COLO668 (cell line): ENCODE results near the gene SMAD2.

Source experiments
- DNase-seq: peaks from one replicate; lab custom pipeline; 2025; ENCODE audit not compliant: unreplicated experiment; lab: John Stamatoyannopoulos, UW

Gene SMAD2

GRCh38 chr18:47898696-47899095 is 31.8 kb downstream of the SMAD2 start:
- no peak for DNase-seq

- no peak for DNase-seq
Measured at GRCh38 chr18:47898055-47898454, 32.4 kb downstream of the SMAD2 start.

DNA sequence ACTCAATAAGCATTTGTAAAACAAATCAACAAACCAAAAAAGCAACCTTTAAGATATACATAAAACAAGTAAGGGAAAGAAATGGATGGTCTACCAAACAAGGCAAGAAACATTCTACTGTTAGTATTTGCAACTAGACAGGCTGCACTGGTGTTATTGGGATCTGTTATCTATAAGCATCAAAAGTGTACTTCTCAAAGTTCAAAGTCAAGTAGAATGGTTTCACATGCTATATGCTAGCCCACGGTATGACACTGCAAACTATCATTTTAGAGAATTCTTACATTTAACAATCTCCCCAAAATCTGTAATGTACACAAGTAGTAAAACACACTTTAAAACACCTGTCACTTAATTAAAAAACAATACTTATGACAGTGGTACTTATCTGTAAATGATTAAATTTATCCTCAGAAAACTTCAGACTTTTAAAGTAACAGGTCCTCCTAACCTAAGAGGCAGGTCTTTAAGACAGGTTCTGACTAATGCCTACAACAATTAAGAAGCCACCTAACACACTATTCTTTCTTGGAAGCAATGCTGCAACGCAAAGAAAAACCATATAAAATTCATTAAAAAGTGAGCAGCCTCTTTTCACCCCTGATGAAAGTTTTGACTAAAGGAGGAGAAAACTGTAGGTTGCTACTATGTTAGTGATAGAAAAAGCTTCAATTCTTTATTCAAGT is 34.8 kb downstream of the SMAD2 start:
- DNase-seq, result no peak

- no peak for DNase-seq
Measured at GRCh38 chr18:47893939-47894699, 36.3 kb downstream of the SMAD2 start.

- DNase-seq, result no peak
Measured at GRCh38 chr18:47893047-47893446, 37.4 kb downstream of the SMAD2 start.

GRCh38 chr18:47888156-47888555 is 42.3 kb downstream of the SMAD2 start:
- DNase-seq, result no peak

GRCh38 chr18:47887227-47887626 is 43.2 kb downstream of the SMAD2 start:
- no peak for DNase-seq

DNA sequence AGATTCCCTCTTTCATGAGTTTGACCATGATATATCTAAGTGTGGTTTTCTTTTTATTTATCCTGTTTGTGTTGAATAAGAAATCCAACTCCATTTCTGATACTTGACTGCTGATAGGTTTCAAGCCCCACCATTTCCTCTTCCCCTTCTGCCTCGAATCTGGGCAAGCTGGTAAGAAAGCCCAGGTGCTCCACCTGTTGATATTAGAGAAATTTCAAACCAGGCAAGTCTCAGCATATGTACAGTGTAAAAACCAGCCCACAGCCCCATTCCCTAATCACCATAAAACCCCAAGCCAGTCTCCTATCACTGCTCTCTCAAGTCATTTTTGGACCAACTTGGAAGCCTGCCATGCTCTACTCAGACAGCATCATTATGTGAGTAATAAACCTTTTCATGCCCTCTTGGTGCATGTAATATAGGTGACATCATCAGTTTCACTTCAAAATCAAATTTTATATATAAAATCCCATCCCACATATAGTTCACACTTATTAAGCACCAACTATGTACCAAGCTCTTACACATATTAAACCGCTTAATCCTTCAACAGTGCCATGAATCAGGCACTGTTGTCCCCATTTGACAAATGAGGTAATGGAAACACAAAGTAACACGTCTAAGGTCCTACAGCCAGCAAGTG is 46.6 kb downstream of the SMAD2 start:
- no peak for DNase-seq

- no peak for DNase-seq
Measured at GRCh38 chr18:47882641-47883040, 47.8 kb downstream of the SMAD2 start.

- no peak for DNase-seq
Measured at GRCh38 chr18:47881752-47882455, 48.6 kb downstream of the SMAD2 start.

GRCh38 chr18:47881042-47881441 is 49.4 kb downstream of the SMAD2 start:
- no peak for DNase-seq

DNA sequence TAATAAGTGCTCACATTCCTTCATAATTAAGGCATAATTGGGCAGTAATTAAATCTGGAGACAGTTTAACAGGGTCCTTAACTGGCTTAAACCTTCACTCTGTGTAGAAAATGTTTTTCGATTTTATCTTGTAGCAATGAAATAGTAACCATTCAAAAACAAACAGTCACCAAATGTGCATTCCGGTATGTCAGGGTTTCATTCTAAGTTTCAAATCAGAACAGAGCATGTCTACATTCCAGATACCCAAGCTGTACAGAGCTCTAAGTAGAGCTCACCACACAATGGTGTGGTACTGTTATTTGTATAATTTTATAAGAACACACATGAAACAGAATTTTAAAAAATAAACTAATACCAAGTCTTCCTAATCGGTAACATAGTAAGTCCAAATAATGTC is 52.6 kb downstream of the SMAD2 start:
- no peak for DNase-seq

GRCh38 chr18:47876813-47877212 is 53.6 kb downstream of the SMAD2 start:
- DNase-seq, result no peak

- DNase-seq, result no peak
Measured at GRCh38 chr18:47873625-47874024, 56.8 kb downstream of the SMAD2 start.

- DNase-seq, result no peak
Measured at GRCh38 chr18:47872426-47872825, 58.0 kb downstream of the SMAD2 start.

DNA sequence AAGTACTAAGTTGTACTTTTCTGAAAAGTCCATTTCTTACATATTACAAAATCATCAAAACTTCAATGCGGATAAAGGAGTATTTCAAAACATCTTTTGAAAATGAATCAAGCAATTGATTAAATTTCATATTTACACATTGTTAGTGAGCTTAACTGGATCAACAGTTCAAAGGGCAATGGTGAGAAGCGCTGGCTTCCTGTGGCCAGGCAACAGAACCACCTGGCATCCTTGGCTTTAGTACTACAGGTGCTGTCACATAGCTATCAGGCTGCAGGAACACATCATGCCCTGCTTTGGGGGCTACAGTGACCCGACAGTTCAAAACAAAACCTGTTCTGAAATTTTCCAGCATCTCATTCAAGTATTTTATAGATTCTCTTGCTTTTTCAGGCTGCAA is 59.2 kb downstream of the SMAD2 start:
- DNase-seq, result no peak

DNA sequence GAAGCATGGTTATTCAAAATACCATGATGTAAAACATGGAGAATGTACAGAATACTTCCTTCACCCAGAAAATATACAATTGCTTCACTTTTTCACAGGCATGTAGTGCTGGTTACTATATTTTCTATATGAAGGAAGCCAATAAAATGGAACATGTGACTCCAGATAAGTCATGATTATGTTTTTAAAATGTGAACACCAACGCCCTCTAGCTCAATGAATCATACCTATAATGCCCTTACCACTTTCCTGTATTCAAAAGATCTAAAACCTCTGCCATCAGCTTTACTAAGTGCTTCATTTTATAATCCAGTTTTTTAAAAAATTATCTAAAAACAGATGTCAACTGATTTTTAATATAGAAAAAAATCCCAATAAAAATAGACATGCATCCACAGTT is 59.9 kb downstream of the SMAD2 start:
- no peak for DNase-seq

DNA sequence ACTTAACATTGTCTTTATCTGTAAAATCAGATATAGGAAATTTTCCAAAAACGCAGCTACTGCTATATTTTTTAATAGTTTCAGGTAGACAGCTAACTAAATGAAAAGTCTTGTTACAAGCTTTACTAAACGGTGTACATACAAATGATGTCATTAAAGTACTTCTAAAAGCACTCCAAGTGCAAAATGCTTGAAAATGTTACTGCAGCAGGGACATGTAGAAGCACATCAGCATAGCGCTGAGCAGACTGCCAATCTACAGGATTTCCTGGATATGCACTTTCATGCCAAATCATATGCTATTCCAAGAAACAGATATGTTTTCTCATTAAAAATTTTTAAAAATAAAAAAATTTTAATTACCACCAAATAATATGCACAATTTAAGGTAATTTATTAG is 61.7 kb downstream of the SMAD2 start:
- no peak for DNase-seq

GRCh38 chr18:47865183-47865582 is 65.3 kb downstream of the SMAD2 start:
- no peak for DNase-seq

DNA sequence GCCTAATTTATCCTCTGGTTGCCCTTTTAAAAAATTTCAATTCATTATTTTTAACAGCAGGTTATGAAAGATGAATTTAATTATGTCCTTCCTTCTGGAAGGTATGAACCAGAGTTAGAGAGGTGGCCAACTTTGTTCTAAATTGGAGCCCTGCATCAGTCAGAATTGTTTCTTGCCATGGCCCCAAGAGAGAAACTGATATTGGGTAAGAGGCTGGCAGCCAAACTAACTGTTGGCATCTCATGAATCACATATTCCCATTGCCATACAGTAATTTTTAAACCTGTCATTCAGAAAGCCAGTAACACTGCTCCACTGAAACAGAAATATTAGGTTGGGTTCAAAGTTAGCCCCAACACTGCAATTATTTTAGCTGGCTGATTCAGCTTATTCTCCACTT is 67.4 kb downstream of the SMAD2 start:
- no peak for DNase-seq

DNA sequence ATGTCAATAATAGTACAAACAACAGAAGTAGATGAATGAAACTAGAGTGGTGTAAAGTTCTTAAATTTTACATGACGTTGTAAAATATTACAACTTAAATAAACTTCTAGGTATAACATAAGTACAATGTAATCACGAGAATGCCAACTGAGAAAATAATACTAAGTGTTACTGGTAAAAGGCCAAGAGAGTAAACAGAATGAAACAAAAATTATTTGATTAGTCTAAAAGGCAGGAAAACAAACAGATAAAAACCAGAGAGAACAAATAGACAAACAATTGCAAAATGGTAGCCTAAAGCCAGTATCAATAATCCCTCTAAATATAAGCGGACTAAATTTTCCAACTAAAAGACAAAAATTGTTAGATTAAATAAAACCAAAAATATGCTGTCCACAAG is 71.9 kb downstream of the SMAD2 start:
- no peak for DNase-seq

GRCh38 chr18:47847635-47848034 is 82.8 kb downstream of the SMAD2 start:
- no peak for DNase-seq
